Measurements from ENCODE around the gene ZNF438. TPM values are rescaled to one million over a fixed set of nuclear protein-coding genes. Genes with fewer than 3 reads are reported as not detected.

The ZNF438 gene
- total RNA-seq, 4 donors from 2014 or later: 2.9 to 9.3 (median 5.9) TPM

DNA sequence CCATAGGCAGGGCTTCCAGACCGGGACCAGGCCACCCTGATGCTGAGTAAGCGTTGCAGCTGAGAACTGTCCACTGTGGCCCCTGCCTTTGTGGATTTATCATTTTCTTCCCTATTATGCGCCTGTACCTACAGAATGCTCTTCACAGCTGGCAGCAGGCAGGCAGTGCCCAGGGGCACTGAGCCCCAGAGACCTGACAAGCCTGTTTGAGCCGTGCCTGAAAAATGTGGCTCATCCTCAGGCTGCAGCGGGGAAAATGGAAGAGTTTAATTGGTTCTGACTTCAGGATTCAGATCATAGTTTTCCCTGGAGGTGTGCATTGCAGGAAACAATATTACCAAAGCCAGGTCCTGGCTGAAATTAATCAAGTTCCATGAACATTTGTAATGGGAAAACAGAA is 200.2 kb downstream of the ZNF438 start:
- Histone ChIP-seq H3K27me3 (peaks cover 0 to 3% (median 0%) of the 10 kb centered on the region in 4 donors), H3K9me3 (no peaks in the 10 kb centered on the region), H3K27ac (no peak overlapping the region), H3K36me3 (no peaks in the 10 kb centered on the region), H3K4me3 (no peak overlapping the region), H3K4me1 (peaks cover 0 to 19% (median 0%) of the 10 kb centered on the region in 3 donors)
- no peak for DNase-seq
- TF ChIP-seq, protein P1, sequence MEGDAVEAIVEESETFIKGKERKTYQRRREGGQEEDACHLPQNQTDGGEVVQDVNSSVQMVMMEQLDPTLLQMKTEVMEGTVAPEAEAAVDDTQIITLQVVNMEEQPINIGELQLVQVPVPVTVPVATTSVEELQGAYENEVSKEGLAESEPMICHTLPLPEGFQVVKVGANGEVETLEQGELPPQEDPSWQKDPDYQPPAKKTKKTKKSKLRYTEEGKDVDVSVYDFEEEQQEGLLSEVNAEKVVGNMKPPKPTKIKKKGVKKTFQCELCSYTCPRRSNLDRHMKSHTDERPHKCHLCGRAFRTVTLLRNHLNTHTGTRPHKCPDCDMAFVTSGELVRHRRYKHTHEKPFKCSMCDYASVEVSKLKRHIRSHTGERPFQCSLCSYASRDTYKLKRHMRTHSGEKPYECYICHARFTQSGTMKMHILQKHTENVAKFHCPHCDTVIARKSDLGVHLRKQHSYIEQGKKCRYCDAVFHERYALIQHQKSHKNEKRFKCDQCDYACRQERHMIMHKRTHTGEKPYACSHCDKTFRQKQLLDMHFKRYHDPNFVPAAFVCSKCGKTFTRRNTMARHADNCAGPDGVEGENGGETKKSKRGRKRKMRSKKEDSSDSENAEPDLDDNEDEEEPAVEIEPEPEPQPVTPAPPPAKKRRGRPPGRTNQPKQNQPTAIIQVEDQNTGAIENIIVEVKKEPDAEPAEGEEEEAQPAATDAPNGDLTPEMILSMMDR (IDR thresholded peaks at IDR 0.05): no peak
- no peak for TF ChIP-seq POLR2A (IDR thresholded peaks at IDR 0.05)
- intact Hi-C loops (cut with DNase I): no loop called here
- 39 to 68% methylated on average over 4 to 5 of the region's 5 CpGs for WGBS, 2 donors

- peaks cover 0 to 19% (median 0%) of the 10 kb centered on the region in 3 donors for H3K4me1 ChIP-seq
- no peak overlapping the region for H3K4me3 ChIP-seq
- 84 to 86% methylated on average over 14 of the region's 14 CpGs for WGBS, 2 donors
- H3K36me3 ChIP-seq: no peaks in the 10 kb centered on the region
- intact Hi-C loops (cut with DNase I): no loop called here
- H3K9me3 ChIP-seq: no peaks in the 10 kb centered on the region
- no peak for DNase-seq
- H3K27me3 ChIP-seq: peaks cover 0 to 5% (median 0%) of the 10 kb centered on the region in 4 donors
- TF ChIP-seq, protein P1 (IDR thresholded peaks at IDR 0.05): no peak
- no peak for TF ChIP-seq POLR2A (IDR thresholded peaks at IDR 0.05)
- H3K27ac ChIP-seq: no peak overlapping the region
Observed at GRCh38 chr10:30830315-30831230, 201.1 kb downstream of the ZNF438 start.

DNA sequence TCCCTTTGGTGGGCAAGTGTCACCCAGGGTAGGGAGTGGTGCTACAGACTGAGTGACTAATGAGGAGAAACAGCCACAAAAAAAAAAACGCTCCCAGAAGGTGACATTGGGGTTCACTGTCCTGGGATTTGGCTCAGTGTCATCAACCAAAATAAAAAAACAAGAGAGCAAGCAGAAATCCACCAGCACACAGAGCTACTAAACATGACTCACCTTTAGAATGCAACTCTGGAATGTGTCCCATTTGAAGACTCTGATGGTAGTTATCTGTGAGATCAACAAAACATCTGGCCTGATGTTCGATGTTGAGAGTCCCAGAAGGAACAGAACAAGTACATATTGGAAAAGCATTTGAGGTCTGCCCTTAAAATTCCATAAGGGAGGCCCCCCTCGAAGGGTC is 201.8 kb downstream of the ZNF438 start:
- no peak for DNase-seq
- Histone ChIP-seq H3K4me3 (no peak overlapping the region), H3K4me1 (peaks cover 0 to 19% (median 0%) of the 10 kb centered on the region in 3 donors), H3K36me3 (no peaks in the 10 kb centered on the region), H3K27me3 (peaks cover 0 to 5% (median 0%) of the 10 kb centered on the region in 4 donors), H3K9me3 (no peaks in the 10 kb centered on the region), H3K27ac (no peak overlapping the region)
- intact Hi-C loops (cut with DNase I): no loop called here
- no peak for TF ChIP-seq POLR2A (IDR thresholded peaks at IDR 0.05)
- TF ChIP-seq, protein P1 (IDR thresholded peaks at IDR 0.05): no peak
- WGBS, 2 donors: 60 to 63% methylated on average over 3 of the region's 3 CpGs

DNA sequence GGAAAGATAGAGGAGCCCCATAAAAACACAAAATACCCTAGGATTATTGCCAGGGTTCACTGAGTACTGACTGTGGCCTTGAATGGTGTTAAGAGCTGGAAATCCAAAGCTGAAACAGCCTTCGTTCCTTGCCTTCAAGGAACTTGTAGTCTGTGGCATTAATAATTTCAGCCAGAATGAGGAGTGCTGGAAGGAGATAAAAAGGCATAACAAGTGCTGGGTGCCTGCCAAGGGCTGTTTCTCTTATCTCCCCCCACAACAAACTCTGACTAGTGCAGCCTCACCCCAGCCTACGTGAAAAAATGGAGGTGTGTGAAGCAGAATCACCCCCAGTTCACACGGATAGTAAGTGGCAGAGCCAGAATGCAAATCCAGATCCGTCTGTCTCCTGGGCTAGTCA is 203.0 kb downstream of the ZNF438 start:
- no peak for DNase-seq
- 60 to 63% methylated on average over 3 to 4 of the region's 4 CpGs for WGBS, 2 donors
- intact Hi-C loops (cut with DNase I): no loop called here

DNA sequence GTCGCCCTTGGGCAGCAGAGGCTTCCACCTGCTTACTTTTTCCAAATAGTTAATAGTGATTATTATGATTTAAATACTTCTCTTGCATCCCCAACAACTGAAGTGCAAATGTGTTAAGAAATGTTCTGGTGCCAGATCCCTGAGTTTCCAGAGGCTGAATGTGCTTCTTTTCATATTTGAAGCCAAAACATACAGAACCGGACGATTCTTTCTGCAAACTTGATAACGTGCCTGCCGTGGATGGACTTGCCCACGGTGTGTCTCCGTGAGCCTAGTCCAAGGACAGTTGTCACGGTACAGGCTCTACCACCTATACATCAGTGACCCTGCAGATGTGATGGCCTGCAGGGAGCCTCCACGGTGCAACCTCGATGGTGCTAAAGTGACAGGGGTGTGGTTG is 203.5 kb downstream of the ZNF438 start:
- Histone ChIP-seq H3K27me3 (peaks cover 0 to 5% (median 0%) of the 10 kb centered on the region in 4 donors), H3K36me3 (no peaks in the 10 kb centered on the region), H3K4me3 (no peak overlapping the region), H3K4me1 (peaks cover 0 to 19% (median 0%) of the 10 kb centered on the region in 3 donors), H3K27ac (no peak overlapping the region), H3K9me3 (no peaks in the 10 kb centered on the region)
- 26 to 47% methylated on average over 9 to 10 of the region's 10 CpGs for WGBS, 2 donors
- no peak for TF ChIP-seq POLR2A (IDR thresholded peaks at IDR 0.05)
- TF ChIP-seq, protein P1 (IDR thresholded peaks at IDR 0.05): no peak
- intact Hi-C loops (cut with DNase I): no loop called here
- DNase-seq: no peak

More for the DNA sequence above, 203.0 kb downstream of the ZNF438 start:
- H3K9me3 ChIP-seq: no peaks in the 10 kb centered on the region
- no peak overlapping the region for H3K27ac ChIP-seq
- TF ChIP-seq POLR2A (IDR thresholded peaks at IDR 0.05): no peak
- TF ChIP-seq, protein P1 (IDR thresholded peaks at IDR 0.05): no peak
- H3K4me1 ChIP-seq: peaks cover 0 to 19% (median 0%) of the 10 kb centered on the region in 3 donors
- no peaks in the 10 kb centered on the region for H3K36me3 ChIP-seq
- peaks cover 0 to 5% (median 0%) of the 10 kb centered on the region in 4 donors for H3K27me3 ChIP-seq
- H3K4me3 ChIP-seq: no peak overlapping the region
